ENCODE results near the gene IQSEC1. TPM values are rescaled to one million over a fixed set of nuclear protein-coding genes. Genes with fewer than 3 reads are reported as not detected.

The IQSEC1 gene
- total and polyA plus RNA-seq, 9 of the 15 experiments (the other 6 are each of a cell fraction or from before 2014, with no cell fraction given): 0.56 to 39.0 (median 6.8) TPM

GRCh38 chr3:12984023-12984823 is 89.0 kb downstream of the IQSEC1 start (continued):
- peak; percentile 78; the same call in 1 of the 2 replicates for TF ChIP-seq EP400 (IDR thresholded peaks at IDR 0.05)
- no peak for TF ChIP-seq DNMT1 (IDR thresholded peaks at IDR 0.05)

GRCh38 chr3:12983319-12983718 is 89.9 kb downstream of the IQSEC1 start:
- no TSS peak for BruUV-seq (replicated peaks)
- ATAC-seq: no peak
- in situ Hi-C loops (cut with MboI): loop anchor here (5.0 kb wide), 1 partner anchor 86 kb away; no protein-coding TSS in a partner anchor

More at GRCh38 chr3:12983319-12983718, 89.9 kb downstream of the IQSEC1 start:
- no peak overlapping the region for H3K4me3 ChIP-seq
- no peaks in the 10 kb centered on the region for H3K36me3 ChIP-seq (ENCODE audit: control insufficient read depth, insufficient read depth, low read length)
- FAIRE-seq (no peak), DNase-seq (ENCODE audit: extremely low read depth in 1 of 4, low spot score in 3 of 4) (no peak)
- POLR2A ChIA-PET: interaction anchor here (1.2 to 2.3 kb wide), 3 partner anchors 8 to 16 kb away, joined by 6 to 7 read pairs (median 7); no protein-coding TSS in a partner anchor
- H3K9me3 ChIP-seq (replicated peaks; ENCODE audit: control insufficient read depth, insufficient read depth, low read depth, low read length): no peaks in the 10 kb centered on the region
- H3K9me1 ChIP-seq (ENCODE audit: control insufficient read depth, insufficient read depth, low read length): no peaks in the 10 kb centered on the region
- H3K79me2 ChIP-seq (ENCODE audit: control insufficient read depth, insufficient read depth, low read length): peaks cover 11% of the 10 kb centered on the region; the same call in 2 of the 3 replicates
- H3K4me2 ChIP-seq (ENCODE audit: insufficient read depth, low read length): no peak overlapping the region
- WGBS (ENCODE audit: insufficient coverage, low coverage, missing lambda C conversion rate): 84% methylated on average over 9 of the region's 9 CpGs
- H3K27ac ChIP-seq (ENCODE audit: extremely low read depth, low read depth, low read length): no peak overlapping the region
- intact Hi-C loops (cut with micrococcal nuclease): no loop called here
- CTCF ChIA-PET (ENCODE audit: low intra/inter-chr PET ratio): interaction anchor here (0.8 kb wide), 1 partner anchor 82 kb away, joined by 3 read pairs; no protein-coding TSS in a partner anchor
- no peak overlapping the region for H2AFZ ChIP-seq (ENCODE audit: low read depth, low read length)
- peaks cover 24 to 57% of the 10 kb centered on the region in 2 experiments; a peak in 4 of 5 replicates for H3K4me1 ChIP-seq (replicated peaks in 1 of 2; ENCODE audit: control insufficient read depth in 2 of 2, insufficient read depth in 2 of 2, low read length in 2 of 2)
- no peaks in the 10 kb centered on the region for H3K27me3 ChIP-seq (ENCODE audit: control insufficient read depth in 2 of 2, insufficient read depth in 2 of 2, low read length in 2 of 2)
- H3K9ac ChIP-seq (ENCODE audit: insufficient read depth in 1 of 2, low read depth in 2 of 2, low read length in 2 of 2): peak overlapping the region in 1 of 2 experiments; percentile 57; a peak in 2 of 4 replicates
- H4K20me1 ChIP-seq (replicated peaks; ENCODE audit: control insufficient read depth, insufficient read depth, low read length): no peaks in the 10 kb centered on the region; the same call in 1 of the 2 replicates
- TF ChIP-seq, protein P1, sequence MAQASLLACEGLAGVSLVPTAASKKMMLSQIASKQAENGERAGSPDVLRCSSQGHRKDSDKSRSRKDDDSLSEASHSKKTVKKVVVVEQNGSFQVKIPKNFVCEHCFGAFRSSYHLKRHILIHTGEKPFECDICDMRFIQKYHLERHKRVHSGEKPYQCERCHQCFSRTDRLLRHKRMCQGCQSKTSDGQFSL (CRISPR knock-in tag; IDR thresholded peaks at IDR 0.05): 0 out of 2 replicates have a peak, but pooled peaks have one; percentile 44
- TF ChIP-seq, protein P1 (tag; IDR thresholded peaks at IDR 0.05): no peak
- no peak for TF ChIP-seq NFRKB (IDR thresholded peaks at IDR 0.05; ENCODE audit: low read depth)
